GM12878 (cell line): ENCODE data around the gene CLIP3. TPM values are rescaled to one million over a fixed set of nuclear protein-coding genes. Genes with fewer than 3 reads are reported as not detected.
A peak's percentile ranks its signal among the peaks of the same experiment; 100 is the strongest.

Source experiments
- ASH2L ChIP-seq: fragments of 300-600, 200-600 bp; sonication (generic); IDR thresholded peaks from 2 replicates; pipeline ENCODE4 v1.6.1; 2017; ENCODE audit warnings: low read depth, mild to moderate bottlenecking, borderline replicate concordance
- BMI1 ChIP-seq: fragments of 450-650 bp; IDR thresholded peaks from 2 replicates; pipeline ENCODE4 v1.6.1; 2016; ENCODE audit warnings: mild to moderate bottlenecking, moderate library complexity, borderline replicate concordance
- CREB1 ChIP-seq: IDR thresholded peaks from 2 replicates; pipeline ENCODE4 v1.6.1; 2012; ENCODE audit warnings: low read depth, mild to moderate bottlenecking, inconsistent platforms
- CTCF ChIP-seq, 3 experiments: IDR thresholded peaks in 2 of 3; conservative IDR thresholded peaks in 1 of 3; 2 replicates each; pipeline ENCODE4 v1.5.1; 2011; ENCODE audit warnings: low read depth in 3 of 3, low read length in 3 of 3, mild to moderate bottlenecking in 3 of 3, control low read depth in 2 of 3, moderate library complexity in 2 of 3, inconsistent platforms in 1 of 3, mixed read lengths in 1 of 3; ENCODE audit not compliant: control insufficient read depth in 2 of 3, insufficient read depth in 1 of 3; ENCODE audit errors: extremely low read depth in 1 of 3
- ESRRA ChIP-seq: IDR thresholded peaks from 2 replicates; pipeline ENCODE4 v1.6.1; 2012; ENCODE audit warnings: mild to moderate bottlenecking, low read length, improper control_type of control experiment
- EZH2 ChIP-seq: IDR thresholded peaks from 2 replicates; pipeline ENCODE4 v1.6.1; 2012; ENCODE audit warnings: low read depth, mild to moderate bottlenecking, control low read depth, inconsistent platforms, low read length, borderline replicate concordance; ENCODE audit not compliant: control insufficient read depth
- FOS ChIP-seq: IDR thresholded peaks from 3 replicates; pipeline ENCODE4 v1.6.1; 2011; ENCODE audit warnings: borderline replicate concordance; ENCODE audit not compliant: insufficient read length; ENCODE audit errors: extremely low read depth
- IRF4 ChIP-seq: IDR thresholded peaks from 2 replicates; pipeline ENCODE4 v1.6.1; 2011; ENCODE audit warnings: low read depth, low read length
- MYB ChIP-seq: fragments of 150-350 bp; IDR thresholded peaks from 2 replicates; pipeline ENCODE4 v1.6.1; 2014; ENCODE audit warnings: mild to moderate bottlenecking, low read depth, low read length, borderline replicate concordance
- NBN ChIP-seq: fragments of 450-650 bp; IDR thresholded peaks from 2 replicates; pipeline ENCODE4 v1.6.1; 2016
- NR2C1 ChIP-seq: fragments of 450-650 bp; IDR thresholded peaks from 2 replicates; pipeline ENCODE4 v1.6.1; 2017; ENCODE audit warnings: antibody characterized with exemption, mild to moderate bottlenecking, moderate library complexity
- NR2F1 ChIP-seq: fragments of 450-650 bp; conservative IDR thresholded peaks from 2 replicates; pipeline ENCODE4 v1.6.1; 2017; ENCODE audit warnings: mild to moderate bottlenecking
- RBBP5 ChIP-seq: fragments of 200-600 bp; sonication (generic); conservative IDR thresholded peaks from 2 replicates; pipeline ENCODE4 v1.6.1; 2016
- RELA ChIP-seq: fragments of 450-650 bp; IDR thresholded peaks from 2 replicates; pipeline ENCODE4 v1.8.0; 2014; ENCODE audit warnings: borderline replicate concordance; ENCODE audit not compliant: partially characterized antibody
- TARDBP ChIP-seq: IDR thresholded peaks from 2 replicates; pipeline ENCODE4 v1.6.1; 2016; ENCODE audit warnings: borderline replicate concordance
- WRNIP1 ChIP-seq: IDR thresholded peaks from 2 replicates; pipeline ENCODE4 v1.6.1; 2011; ENCODE audit warnings: low read depth, low read length, improper control_type of control experiment, borderline replicate concordance
- ZBED1 ChIP-seq: IDR thresholded peaks from 2 replicates; pipeline ENCODE4 v1.6.1; 2016; ENCODE audit warnings: borderline replicate concordance
- ZBTB11 ChIP-seq: fragments of 450-650 bp; formaldehyde crosslinking; IDR thresholded peaks from 2 replicates; pipeline ENCODE4 v1.5.0; 2022; ENCODE audit warnings: mild to moderate bottlenecking, missing genetic modification characterization
- ZNF207 ChIP-seq: fragments of 450-650 bp; IDR thresholded peaks from 2 replicates; pipeline ENCODE4 v1.6.1; 2014; ENCODE audit warnings: antibody characterized with exemption, mild to moderate bottlenecking, borderline replicate concordance
- polyA plus RNA-seq, 11 experiments: library from polyadenylated mRNA; depleted of rRNA in 4 of 11; unstranded in 6 of 11; stranded (reverse) in 5 of 11; fragments of >200 nt; fragmentation: Nextera tagmentation in 4 of 11; fragmentation: Illumina TruSeq in 1 of 11; extraction: Ambion mirVana in 4 of 11; extraction: Trizol in 1 of 11; gene quantifications; 1 replicate in 1 of 11; 2 replicates in 10 of 11; pipeline versions ENCODE4 v1.2.1 to v1.2.3, GENCODE V29; 2011 to 2016; ENCODE audit warnings: inconsistent platforms in 2 of 11, missing spikeins in 2 of 11, low read depth in 1 of 11
- total RNA-seq, 4 experiments: library from RNA; depleted of rRNA in 3 of 4; stranded (reverse); fragments of >200 nt in 3 of 4; fragmentation: Illumina TruSeq in 1 of 4; extraction: Trizol in 1 of 4; gene quantifications; 2 replicates each; pipeline versions ENCODE4 v1.2.1 to v1.2.3, GENCODE V29; 2013 to 2021
- TF ChIP-seq, protein P1 (sequence below): fragments of 450-650 bp; IDR thresholded peaks from 2 replicates; pipeline ENCODE4 v1.6.1; 2016; ENCODE audit warnings: mild to moderate bottlenecking
- TF ChIP-seq, protein P2 (sequence below): IDR thresholded peaks from 2 replicates; pipeline ENCODE4 v1.6.1; 2011; ENCODE audit warnings: borderline replicate concordance, low read depth, mild to moderate bottlenecking, moderate library complexity, mixed read lengths, low read length; ENCODE audit not compliant: insufficient read depth; ENCODE audit errors: extremely low read length
- TF ChIP-seq, protein P3 (sequence below): fragments of 450-650 bp; IDR thresholded peaks from 2 replicates; pipeline ENCODE4 v1.6.1; 2017; ENCODE audit warnings: mild to moderate bottlenecking

CLIP3 gene
- total and polyA plus RNA-seq, 10 of the 15 experiments (the other 5 are each of a cell fraction or from before 2014, with no cell fraction given): 0.09 to 2.7 (median 0.45) TPM; not detected in 1

- TF ChIP-seq EZH2: no peak
- peak; percentile 45; the same call in 1 of the 2 replicates for TF ChIP-seq NR2F1
- TF ChIP-seq, protein P1, sequence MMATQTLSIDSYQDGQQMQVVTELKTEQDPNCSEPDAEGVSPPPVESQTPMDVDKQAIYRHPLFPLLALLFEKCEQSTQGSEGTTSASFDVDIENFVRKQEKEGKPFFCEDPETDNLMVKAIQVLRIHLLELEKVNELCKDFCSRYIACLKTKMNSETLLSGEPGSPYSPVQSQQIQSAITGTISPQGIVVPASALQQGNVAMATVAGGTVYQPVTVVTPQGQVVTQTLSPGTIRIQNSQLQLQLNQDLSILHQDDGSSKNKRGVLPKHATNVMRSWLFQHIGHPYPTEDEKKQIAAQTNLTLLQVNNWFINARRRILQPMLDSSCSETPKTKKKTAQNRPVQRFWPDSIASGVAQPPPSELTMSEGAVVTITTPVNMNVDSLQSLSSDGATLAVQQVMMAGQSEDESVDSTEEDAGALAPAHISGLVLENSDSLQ: peak; percentile 94
- no peak for TF ChIP-seq MYB
- TF ChIP-seq BMI1: no peak
- TF ChIP-seq CTCF (IDR thresholded peaks at IDR 0.05 in 2 of 3, conservative IDR thresholded peaks at IDR 0.05 in 1 of 3; ENCODE audit: control insufficient read depth in 2 of 3, extremely low read depth in 1 of 3, insufficient read depth in 1 of 3, low read depth in 3 of 3, low read length in 3 of 3): peak; percentile 45 to 51 (median 50); a peak in 5 of 6 replicates
- TF ChIP-seq FOS: no peak
- no peak for TF ChIP-seq NR2C1
- peak; percentile 97 for TF ChIP-seq RELA
- no peak for TF ChIP-seq ZNF207
- TF ChIP-seq IRF4: no peak
- peak; percentile 85; the same call in 1 of the 2 replicates for TF ChIP-seq NBN
- TF ChIP-seq WRNIP1: no peak
- TF ChIP-seq ASH2L: peak; percentile 38; the same call in 1 of the 2 replicates
- TF ChIP-seq CREB1: peak; percentile 88
- TF ChIP-seq, protein P2, sequence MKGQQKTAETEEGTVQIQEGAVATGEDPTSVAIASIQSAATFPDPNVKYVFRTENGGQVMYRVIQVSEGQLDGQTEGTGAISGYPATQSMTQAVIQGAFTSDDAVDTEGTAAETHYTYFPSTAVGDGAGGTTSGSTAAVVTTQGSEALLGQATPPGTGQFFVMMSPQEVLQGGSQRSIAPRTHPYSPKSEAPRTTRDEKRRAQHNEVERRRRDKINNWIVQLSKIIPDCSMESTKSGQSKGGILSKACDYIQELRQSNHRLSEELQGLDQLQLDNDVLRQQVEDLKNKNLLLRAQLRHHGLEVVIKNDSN: peak; percentile 98
- TF ChIP-seq TARDBP: 0 out of 2 replicates have a peak, but pooled peaks have one; percentile 49
- no peak for TF ChIP-seq ZBED1
- TF ChIP-seq ESRRA: no peak
- TF ChIP-seq, protein P3, sequence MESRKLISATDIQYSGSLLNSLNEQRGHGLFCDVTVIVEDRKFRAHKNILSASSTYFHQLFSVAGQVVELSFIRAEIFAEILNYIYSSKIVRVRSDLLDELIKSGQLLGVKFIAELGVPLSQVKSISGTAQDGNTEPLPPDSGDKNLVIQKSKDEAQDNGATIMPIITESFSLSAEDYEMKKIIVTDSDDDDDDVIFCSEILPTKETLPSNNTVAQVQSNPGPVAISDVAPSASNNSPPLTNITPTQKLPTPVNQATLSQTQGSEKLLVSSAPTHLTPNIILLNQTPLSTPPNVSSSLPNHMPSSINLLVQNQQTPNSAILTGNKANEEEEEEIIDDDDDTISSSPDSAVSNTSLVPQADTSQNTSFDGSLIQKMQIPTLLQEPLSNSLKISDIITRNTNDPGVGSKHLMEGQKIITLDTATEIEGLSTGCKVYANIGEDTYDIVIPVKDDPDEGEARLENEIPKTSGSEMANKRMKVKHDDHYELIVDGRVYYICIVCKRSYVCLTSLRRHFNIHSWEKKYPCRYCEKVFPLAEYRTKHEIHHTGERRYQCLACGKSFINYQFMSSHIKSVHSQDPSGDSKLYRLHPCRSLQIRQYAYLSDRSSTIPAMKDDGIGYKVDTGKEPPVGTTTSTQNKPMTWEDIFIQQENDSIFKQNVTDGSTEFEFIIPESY: no peak
- TF ChIP-seq ZBTB11 (CRISPR knock-in tag): peak; percentile 58; the same call in 1 of the 2 replicates
- no peak for TF ChIP-seq RBBP5
Observed at GRCh38 chr19:36054119-36054732, 21.6 kb upstream of the CLIP3 start, which contains the start of gene THAP8 (continued).
